SK-N-SH treated with all-trans-retinoic acid at 6 μM for 48 hours (cell line): Measurements from ENCODE around the gene LIFR.
A peak's percentile ranks its signal among the peaks of the same experiment; 100 is the strongest.

Experiments used
- ATAC-seq: fragments of 200-7000 bp; cut with Tn5 transposase; 3 replicates; pipeline ENCODE4 v1.9.1; 2020; ENCODE audit warnings: mild to moderate bottlenecking, moderate library complexity
- ARNTL ChIP-seq: fragments of 450-650 bp; formaldehyde crosslinking; IDR thresholded peaks from 2 replicates; pipeline ENCODE4 v1.5.0; 2020; ENCODE audit warnings: low read depth, mild to moderate bottlenecking, moderate library complexity, borderline replicate concordance
- BACH2 ChIP-seq: fragments of 250-450 bp; sonication (Bioruptor Pico); IDR thresholded peaks from 2 replicates; pipeline ENCODE4 v1.9.0; 2021; ENCODE audit warnings: mild to moderate bottlenecking, borderline replicate concordance
- CREB5 ChIP-seq: fragments of 250-450 bp; sonication (Bioruptor Pico); IDR thresholded peaks from 2 replicates; pipeline ENCODE4 v1.5.1; 2020; ENCODE audit warnings: low read depth, mild to moderate bottlenecking, moderate library complexity
- CSDC2 ChIP-seq: fragments of 250-450 bp; sonication (Bioruptor Pico); IDR thresholded peaks from 2 replicates; pipeline ENCODE4 v1.5.0; 2020; ENCODE audit warnings: mild to moderate bottlenecking, moderate library complexity
- CSRNP3 ChIP-seq: fragments of 250-450 bp; sonication (Bioruptor Pico); IDR thresholded peaks from 2 replicates; pipeline ENCODE4 v1.5.1; 2021; ENCODE audit warnings: mild to moderate bottlenecking, moderate library complexity
- ESRRG ChIP-seq: fragments of 250-450 bp; sonication (Bioruptor Pico); IDR thresholded peaks from 2 replicates; pipeline ENCODE4 v1.6.1; 2021; ENCODE audit warnings: mild to moderate bottlenecking
- GLIS3 ChIP-seq: fragments of 250-450 bp; sonication (Bioruptor Pico); IDR thresholded peaks from 2 replicates; pipeline ENCODE4 v1.5.0; 2020; ENCODE audit warnings: mild to moderate bottlenecking, moderate library complexity
- ISL1 ChIP-seq: fragments of 250-450 bp; sonication (Bioruptor Pico); IDR thresholded peaks from 2 replicates; pipeline ENCODE4 v2.1.2; 2022; ENCODE audit warnings: mild to moderate bottlenecking, moderate library complexity
- PATZ1 ChIP-seq: fragments of 250-450 bp; sonication (Bioruptor Pico); IDR thresholded peaks from 2 replicates; pipeline ENCODE4 v1.8.0; 2020; ENCODE audit warnings: mild to moderate bottlenecking, moderate library complexity, borderline replicate concordance
- POU6F1 ChIP-seq: fragments of 250-450 bp; sonication (Bioruptor Pico); IDR thresholded peaks from 2 replicates; pipeline ENCODE4 v1.8.0; 2021; ENCODE audit warnings: low read depth, mild to moderate bottlenecking, moderate library complexity, borderline replicate concordance
- PPARA ChIP-seq: fragments of 250-450 bp; sonication (Bioruptor Pico); IDR thresholded peaks from 2 replicates; pipeline ENCODE4 v1.5.0; 2020; ENCODE audit warnings: mild to moderate bottlenecking, borderline replicate concordance
- SNAI2 ChIP-seq: fragments of 250-450 bp; sonication (Bioruptor Pico); IDR thresholded peaks from 2 replicates; pipeline ENCODE4 v1.5.0; 2020; ENCODE audit warnings: mild to moderate bottlenecking, moderate library complexity
- TCF4 ChIP-seq: fragments of 250-450 bp; sonication (Bioruptor Pico); IDR thresholded peaks from 2 replicates; pipeline ENCODE4 v1.8.0; 2021; ENCODE audit warnings: mild to moderate bottlenecking, moderate library complexity, borderline replicate concordance
- TOX ChIP-seq: fragments of 250-450 bp; sonication (Bioruptor Pico); IDR thresholded peaks from 2 replicates; pipeline ENCODE4 v1.8.0; 2021; ENCODE audit warnings: mild to moderate bottlenecking, moderate library complexity, borderline replicate concordance
- TSHZ2 ChIP-seq: fragments of 250-450 bp; sonication (Bioruptor Pico); IDR thresholded peaks from 2 replicates; pipeline ENCODE4 v1.5.0; 2020; ENCODE audit warnings: mild to moderate bottlenecking, moderate library complexity
- ZC3H10 ChIP-seq: fragments of 250-450 bp; sonication (Bioruptor Pico); IDR thresholded peaks from 2 replicates; pipeline ENCODE4 v1.5.1; 2021; ENCODE audit warnings: mild to moderate bottlenecking, moderate library complexity
- ZFP3 ChIP-seq: fragments of 250-450 bp; sonication (Bioruptor Pico); IDR thresholded peaks from 2 replicates; pipeline ENCODE4 v1.5.0; 2020; ENCODE audit warnings: mild to moderate bottlenecking, moderate library complexity
- ZNF565 ChIP-seq: fragments of 450-650 bp; formaldehyde crosslinking; conservative IDR thresholded peaks from 2 replicates; pipeline ENCODE4 v1.5.0; 2020; ENCODE audit warnings: low read depth, mild to moderate bottlenecking, moderate library complexity
- ZNF8 ChIP-seq: fragments of 450-650 bp; formaldehyde crosslinking; IDR thresholded peaks from 2 replicates; pipeline ENCODE4 v1.5.0; 2020; ENCODE audit warnings: mild to moderate bottlenecking, moderate library complexity

Gene LIFR

GRCh38 chr5:38556599-38557307 lies at the start of gene LIFR:
TSS of gene LIFR (minus strand) at chr5:38556646. CDS start at chr5:38530647, 25,999 bp downstream.
- ATAC-seq: peak; percentile 80
- TF ChIP-seq TSHZ2 (CRISPR knock-in tag) (no peak; the same call in 1 of the 2 replicates), CSRNP3 (no peak), PATZ1 (CRISPR knock-in tag) (no peak), PPARA (CRISPR knock-in tag) (no peak), ZC3H10 (CRISPR knock-in tag) (no peak), TCF4 (CRISPR knock-in tag) (no peak), POU6F1 (CRISPR knock-in tag) (no peak), SNAI2 (no peak), ZFP3 (CRISPR knock-in tag) (no peak), ARNTL (no peak), CSDC2 (no peak), TOX (CRISPR knock-in tag) (no peak)

GRCh38 chr5:38605610-38606009 lies 49.2 kb upstream of the LIFR start:
- TF ChIP-seq ISL1 (CRISPR knock-in tag): no peak
- TF ChIP-seq ZNF565 (CRISPR knock-in tag): no peak
- TF ChIP-seq CSRNP3: no peak
- TF ChIP-seq GLIS3 (CRISPR knock-in tag): no peak
- no peak for TF ChIP-seq ZNF8 (CRISPR knock-in tag)
- TF ChIP-seq CREB5 (CRISPR knock-in tag): no peak
- TF ChIP-seq PPARA (CRISPR knock-in tag): no peak
- no peak for TF ChIP-seq ZFP3 (CRISPR knock-in tag)
- no peak for TF ChIP-seq ESRRG (CRISPR knock-in tag)
- TF ChIP-seq TOX (CRISPR knock-in tag): no peak
- no peak for TF ChIP-seq TCF4 (CRISPR knock-in tag)
- no peak for TF ChIP-seq BACH2
- ATAC-seq: no peak
